D721Med (cell line): ENCODE results near the gene ATP5ME.
"Not testable (repeated sequence)": the region's sequence is repeated elsewhere in the genome, so short reads cannot be mapped to it uniquely, and the experiment has no call there.

Experiments
- DNase-seq: peaks from one replicate; pipeline ENCODE4 v3.0.0; 2011; ENCODE audit warnings: low spot score; ENCODE audit not compliant: insufficient read length
- FAIRE-seq: peaks from 2 replicates; lab custom pipeline; 2011; peaks lifted over from hg19 to GRCh38; lab: Jason Lieb, UNC
- TF ChIP-seq, protein P1 (sequence below): IDR thresholded peaks from 2 replicates; pipeline ENCODE4 v1.5.1; 2012; ENCODE audit warnings: mild to moderate bottlenecking, control low read depth; ENCODE audit not compliant: insufficient read depth; ENCODE audit errors: missing control alignments

ATP5ME gene

DNA sequence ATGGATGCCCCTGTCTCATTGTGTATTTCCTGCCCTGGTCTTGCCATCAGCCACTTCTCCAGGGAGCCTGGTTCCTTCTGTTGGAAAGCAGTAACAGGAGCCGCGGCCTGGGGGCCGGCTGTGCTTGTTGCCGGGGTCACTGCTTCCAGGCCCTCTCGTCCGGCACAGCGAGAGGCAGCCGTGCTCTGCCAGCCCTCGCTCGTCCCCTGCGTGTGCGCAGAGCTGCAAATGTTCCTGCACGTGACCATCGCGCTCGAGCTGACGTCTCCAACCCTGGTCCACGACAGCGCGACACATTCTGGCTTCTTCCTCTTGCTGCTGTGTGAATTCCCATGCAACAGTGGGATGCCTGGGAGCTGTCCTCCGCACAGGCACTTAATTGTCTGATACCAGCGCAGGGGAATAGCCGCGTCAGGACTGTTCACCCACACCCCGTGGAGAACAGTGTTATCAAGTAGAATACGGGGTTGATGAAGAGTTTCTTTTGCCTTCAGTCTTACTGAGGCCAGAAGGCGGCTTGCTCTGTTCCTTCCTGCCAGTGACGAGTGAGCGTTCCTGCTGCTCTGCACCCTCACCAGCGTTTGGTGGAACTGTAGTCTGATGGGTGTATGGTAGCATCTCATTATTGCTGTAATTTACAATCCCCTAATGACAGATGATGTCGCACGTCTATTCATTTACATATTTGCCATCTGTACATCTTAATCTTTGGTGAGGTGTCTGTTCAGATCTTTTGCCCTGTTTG lies 36.4 kb downstream of the ATP5ME start:
- TF ChIP-seq, protein P1, sequence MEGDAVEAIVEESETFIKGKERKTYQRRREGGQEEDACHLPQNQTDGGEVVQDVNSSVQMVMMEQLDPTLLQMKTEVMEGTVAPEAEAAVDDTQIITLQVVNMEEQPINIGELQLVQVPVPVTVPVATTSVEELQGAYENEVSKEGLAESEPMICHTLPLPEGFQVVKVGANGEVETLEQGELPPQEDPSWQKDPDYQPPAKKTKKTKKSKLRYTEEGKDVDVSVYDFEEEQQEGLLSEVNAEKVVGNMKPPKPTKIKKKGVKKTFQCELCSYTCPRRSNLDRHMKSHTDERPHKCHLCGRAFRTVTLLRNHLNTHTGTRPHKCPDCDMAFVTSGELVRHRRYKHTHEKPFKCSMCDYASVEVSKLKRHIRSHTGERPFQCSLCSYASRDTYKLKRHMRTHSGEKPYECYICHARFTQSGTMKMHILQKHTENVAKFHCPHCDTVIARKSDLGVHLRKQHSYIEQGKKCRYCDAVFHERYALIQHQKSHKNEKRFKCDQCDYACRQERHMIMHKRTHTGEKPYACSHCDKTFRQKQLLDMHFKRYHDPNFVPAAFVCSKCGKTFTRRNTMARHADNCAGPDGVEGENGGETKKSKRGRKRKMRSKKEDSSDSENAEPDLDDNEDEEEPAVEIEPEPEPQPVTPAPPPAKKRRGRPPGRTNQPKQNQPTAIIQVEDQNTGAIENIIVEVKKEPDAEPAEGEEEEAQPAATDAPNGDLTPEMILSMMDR, result no peak
- no peak for FAIRE-seq
- DNase-seq, result no peak

DNA sequence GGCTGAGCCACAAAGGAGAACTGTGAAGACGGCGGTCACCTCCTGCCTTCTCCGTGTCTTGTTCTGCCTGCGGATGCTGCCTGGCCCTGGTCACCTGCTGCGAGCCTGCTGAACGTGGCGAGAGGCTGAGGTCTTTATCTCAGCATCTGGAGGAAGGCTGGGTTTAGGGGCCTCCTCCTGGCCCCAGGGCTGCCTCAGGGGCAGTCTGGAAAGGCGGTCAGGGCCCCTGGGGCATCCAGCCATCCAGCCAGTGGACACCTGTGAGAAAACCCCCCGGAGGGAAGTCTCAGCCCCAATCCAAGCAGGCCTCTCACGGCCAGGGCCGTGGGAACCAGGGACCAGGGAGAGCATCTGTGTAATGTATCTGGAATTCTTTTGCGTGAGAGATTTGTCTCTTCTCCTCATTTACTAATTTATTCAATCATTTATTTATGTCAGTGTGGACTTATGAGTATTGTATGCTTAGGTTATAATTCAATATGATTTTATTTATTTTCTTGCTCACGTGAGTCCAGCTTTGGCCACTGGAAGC lies 37.4 kb downstream of the ATP5ME start:
- DNase-seq (no peak), FAIRE-seq (no peak)
- TF ChIP-seq, protein P1, result no peak

DNA sequence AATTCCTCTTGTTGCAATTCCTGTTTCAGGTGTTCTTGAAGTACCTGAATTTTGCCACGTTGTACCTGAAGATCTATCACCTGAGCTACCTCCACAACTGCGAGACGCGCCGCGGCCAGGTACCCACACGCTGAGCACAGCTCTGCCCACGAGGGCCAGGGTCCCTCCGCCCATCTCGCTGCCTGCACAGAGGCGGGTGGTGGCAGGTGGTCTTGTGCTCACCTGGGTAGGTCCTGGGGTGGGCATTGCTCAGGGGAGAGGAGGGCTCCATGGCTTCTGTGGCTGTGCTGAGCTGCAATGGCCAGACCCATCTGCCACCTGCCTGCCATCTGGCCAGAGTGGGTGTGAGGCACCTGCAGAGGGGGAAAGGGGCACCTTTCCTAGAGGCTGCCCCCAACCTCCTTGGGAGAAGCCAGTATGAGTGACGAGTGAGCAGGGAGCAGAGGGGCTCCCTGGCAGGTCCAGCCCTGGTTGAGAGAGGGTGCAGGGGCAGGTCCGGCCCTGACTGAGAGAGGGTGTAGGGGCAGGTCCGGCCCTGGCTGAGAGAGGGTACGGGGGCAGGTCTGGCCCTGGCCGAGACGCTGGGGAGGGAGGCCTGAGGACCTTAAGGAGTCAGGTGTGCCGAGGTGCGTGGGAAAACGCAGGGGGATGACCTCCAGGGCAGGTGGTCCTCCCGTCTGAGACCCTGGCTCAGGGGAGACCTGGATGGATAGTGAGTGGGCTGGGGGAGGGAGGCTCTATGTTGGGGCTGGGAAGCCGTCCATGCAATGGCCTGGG lies 38.0 kb downstream of the ATP5ME start:
- FAIRE-seq (no peak), DNase-seq (no peak)
- TF ChIP-seq, protein P1, result no peak

DNA sequence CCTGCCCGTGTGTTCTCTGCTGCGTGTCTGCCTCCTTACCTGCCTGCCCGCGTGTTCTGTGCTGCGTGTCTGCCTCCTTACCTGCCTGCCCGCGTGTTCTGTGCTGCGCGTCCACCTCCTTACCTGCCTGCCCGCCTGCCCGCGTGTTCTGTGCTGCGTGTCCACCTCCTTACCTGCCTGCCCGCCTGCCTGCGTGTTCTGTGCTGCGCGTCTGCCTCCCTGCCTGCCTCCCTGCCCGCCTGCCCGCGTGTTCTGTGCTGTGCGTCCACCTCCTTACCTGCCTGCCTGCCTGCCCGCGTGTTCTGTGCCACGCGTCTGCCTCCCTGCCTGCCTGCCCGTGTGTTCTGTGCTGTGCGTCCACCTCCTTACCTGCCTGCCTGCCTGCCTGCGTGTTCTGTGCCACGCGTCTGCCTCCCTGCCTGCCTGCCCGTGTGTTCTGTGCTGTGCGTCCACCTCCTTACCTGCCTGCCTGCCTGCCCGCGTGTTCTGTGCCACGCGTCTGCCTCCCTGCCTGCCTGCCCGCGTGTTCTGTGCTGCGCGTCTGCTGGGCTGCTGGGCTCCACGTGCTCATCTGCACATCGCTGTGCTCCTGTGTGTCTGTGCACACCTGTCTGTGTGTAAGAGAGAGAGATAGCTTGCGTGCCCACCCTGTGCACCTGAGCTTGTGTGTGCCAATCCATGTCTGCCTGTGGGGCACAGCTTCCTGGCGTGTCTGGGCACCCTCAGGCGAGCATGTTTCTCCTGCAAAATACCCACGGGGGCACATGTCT lies 38.8 kb downstream of the ATP5ME start:
- not testable (repeated sequence) for DNase-seq, FAIRE-seq

DNA sequence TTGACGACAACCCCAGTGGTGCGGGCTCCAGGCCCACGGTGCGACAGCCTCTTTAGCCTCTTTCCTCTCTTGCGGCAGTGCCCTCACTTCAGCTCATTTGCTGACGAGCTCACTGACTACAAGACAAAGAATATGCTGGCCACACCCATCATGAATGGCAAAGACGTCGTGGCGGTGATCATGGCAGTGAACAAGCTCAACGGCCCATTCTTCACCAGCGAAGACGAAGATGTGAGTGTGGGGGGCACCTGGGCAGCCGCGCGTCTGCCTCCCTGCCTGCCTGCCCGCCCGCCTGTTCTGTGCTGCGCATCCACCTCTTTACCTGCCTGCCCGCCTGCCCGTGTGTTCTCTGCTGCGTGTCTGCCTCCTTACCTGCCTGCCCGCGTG lies 39.5 kb downstream of the ATP5ME start:
- DNase-seq (no peak), FAIRE-seq (no peak)
- TF ChIP-seq, protein P1, result no peak

DNA sequence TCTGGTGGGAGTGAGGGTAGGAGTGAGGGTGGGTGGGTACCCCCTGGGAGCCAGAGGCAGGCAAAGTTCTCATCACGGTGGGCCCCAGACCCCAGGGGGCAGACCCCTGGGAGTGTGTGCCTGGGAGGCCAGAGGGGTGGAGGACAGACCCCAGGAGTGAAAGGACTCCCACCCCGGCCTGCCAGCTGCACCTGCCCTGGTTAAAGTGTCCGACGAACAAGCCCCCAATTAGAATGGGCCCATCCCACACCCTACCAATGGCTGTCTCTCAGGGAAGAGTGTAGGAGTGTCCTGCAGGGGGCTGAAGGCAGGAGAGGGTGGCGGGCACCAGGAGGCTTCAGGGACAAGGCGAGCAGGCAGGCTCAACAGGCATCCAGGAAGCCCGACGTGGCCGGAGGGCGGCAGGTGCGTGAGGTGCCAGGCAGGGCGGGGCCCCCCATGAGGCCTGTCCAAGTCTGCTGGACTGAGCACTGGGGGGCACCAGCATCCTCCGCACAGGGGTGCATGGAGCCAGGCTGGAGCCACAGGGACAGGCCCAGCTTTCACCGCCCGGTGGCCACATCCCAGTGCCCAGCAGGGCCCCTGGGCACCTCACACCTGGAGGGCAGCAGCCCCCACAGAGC lies 40.0 kb downstream of the ATP5ME start:
- TF ChIP-seq, protein P1, result no peak
- FAIRE-seq (no peak), DNase-seq (no peak)

DNA sequence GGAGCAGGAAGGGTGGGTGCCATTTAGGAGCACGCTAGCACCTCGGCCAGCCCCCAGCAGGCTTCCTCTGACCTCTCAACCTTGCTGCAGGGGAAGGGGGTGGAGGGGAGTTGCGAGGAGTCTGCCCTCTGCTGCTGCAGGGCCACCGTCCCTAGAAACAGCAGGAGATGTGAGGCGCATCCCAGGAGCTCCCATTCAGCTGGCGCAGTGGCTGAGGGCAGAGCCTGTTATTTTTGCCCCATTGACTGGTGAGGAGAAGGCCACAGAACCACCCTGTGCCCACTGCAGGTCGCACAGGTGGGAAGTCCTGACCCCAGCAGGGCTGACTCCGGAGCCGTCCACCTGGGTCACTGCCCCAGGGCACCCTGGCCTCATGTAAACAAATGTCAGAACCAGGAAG lies 40.7 kb downstream of the ATP5ME start:
- no peak for FAIRE-seq
- TF ChIP-seq, protein P1, result no peak
- no peak for DNase-seq
